RCC 7860 (cell line): Measurements from ENCODE around the gene KBTBD4.
A peak's percentile ranks its signal among the peaks of the same experiment; 100 is the strongest.
"Not testable (repeated sequence)": the region's sequence is repeated elsewhere in the genome, so short reads cannot be mapped to it uniquely, and the experiment has no call there.

Source experiments
- DNase-seq: peaks from one replicate; pipeline ENCODE4 v3.0.0-alpha.2; 2015; ENCODE audit warnings: low spot score
- FAIRE-seq: peaks from 2 replicates; lab custom pipeline; 2012; peaks lifted over from hg19 to GRCh38; lab: Jason Lieb, UNC

The KBTBD4 gene

DNA sequence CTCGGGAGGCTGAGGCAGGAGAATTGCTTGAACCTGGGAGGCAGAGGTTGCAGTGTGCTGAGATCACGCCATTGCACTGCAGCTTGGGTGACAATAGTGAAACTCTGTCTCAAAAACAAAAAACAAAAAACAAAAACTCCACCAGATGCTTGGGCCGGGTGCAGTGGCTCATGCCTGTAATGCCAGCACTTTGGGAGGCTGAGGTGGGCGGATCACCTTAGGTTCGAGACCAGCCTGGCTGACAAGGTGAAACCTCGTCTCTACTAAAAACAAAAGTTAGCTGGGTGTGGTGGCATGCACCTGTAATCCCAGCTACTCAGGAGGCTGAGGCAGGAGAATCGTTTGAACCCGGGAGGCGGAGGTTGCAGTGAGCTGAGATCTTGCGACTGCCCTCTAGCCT, 14.4 kb downstream of the KBTBD4 start:
- DNase-seq, FAIRE-seq: not testable (repeated sequence)

DNA sequence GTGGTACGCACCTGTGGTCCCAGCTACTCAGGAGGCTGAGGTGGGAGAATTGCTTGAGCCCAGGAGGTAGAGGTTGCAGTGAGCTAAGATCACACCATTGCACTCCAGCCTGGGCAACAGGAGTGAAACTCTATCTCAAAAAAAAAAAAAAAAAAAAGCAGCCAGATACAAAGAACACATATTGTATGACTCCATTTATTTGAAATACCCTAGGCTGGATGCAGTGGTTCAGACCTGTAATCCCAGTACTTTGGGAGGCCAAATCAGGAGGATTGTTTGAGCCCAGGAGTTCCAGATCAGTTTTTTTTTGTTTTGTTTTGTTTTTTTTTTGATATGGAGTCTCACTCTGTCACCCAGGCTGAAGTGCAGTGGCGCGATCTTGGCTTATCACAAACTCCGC, 16.4 kb downstream of the KBTBD4 start:
- FAIRE-seq, DNase-seq: not testable (repeated sequence)

- no peak for DNase-seq
- no peak for FAIRE-seq
Observed at GRCh38 chr11:47560426-47560825, 18.3 kb downstream of the KBTBD4 start.

DNA sequence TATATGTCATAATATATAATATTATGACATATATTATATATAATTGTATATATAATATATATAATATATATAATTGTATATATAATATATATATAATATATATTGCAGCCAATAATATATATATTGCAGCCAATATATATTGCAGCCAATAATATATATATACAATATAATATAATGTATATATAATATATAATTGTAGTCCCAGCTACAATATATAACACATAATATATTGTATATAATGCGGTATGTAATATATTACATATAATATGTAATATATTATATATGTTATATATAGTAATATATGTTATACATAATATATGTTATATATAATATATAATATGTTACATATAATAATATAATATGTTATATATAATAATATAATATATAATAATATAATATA, 20.1 kb downstream of the KBTBD4 start:
- FAIRE-seq (peak; percentile 98), DNase-seq (no peak)

DNA sequence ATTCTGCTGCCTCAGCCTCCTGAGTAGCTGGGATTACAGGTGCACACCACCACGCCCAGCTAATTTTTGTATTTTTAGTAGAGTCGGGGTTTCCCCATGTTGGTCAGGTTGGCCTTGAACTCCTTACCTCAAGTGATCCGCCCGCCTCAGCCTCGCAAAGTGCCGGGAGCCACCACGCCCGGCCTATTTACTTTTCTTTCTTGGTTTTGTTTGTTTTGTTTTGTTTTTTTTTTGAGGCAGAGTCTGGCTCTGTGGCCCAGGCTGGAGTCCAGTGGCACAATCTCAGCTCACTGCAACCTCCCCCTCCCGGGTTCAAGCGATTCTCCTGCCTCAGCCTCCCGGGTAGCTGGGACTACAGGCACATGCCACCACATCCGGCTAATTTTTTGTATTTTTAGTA, 21.8 kb downstream of the KBTBD4 start:
- FAIRE-seq, DNase-seq: not testable (repeated sequence)

- no peak for FAIRE-seq
Observed at GRCh38 chr11:47553406-47553743, 25.4 kb downstream of the KBTBD4 start.

GRCh38 chr11:47552566-47553405, 26.0 kb downstream of the KBTBD4 start, which contains the start of gene CELF1:
TSS of gene CELF1 (minus strand) at chr11:47553132. CDS start at chr11:47499523, 53,609 bp downstream.
- FAIRE-seq (no peak), DNase-seq (peak; percentile 64)

More at GRCh38 chr11:47553406-47553743, 25.4 kb downstream of the KBTBD4 start:
- DNase-seq: no peak

- FAIRE-seq: no peak
- peak; percentile 13 for DNase-seq
Observed at GRCh38 chr11:47552056-47552565, 26.7 kb downstream of the KBTBD4 start.

- FAIRE-seq (no peak), DNase-seq (no peak)
Observed at GRCh38 chr11:47551086-47551485, 27.7 kb downstream of the KBTBD4 start.

- FAIRE-seq (no peak), DNase-seq (no peak)
Observed at GRCh38 chr11:47550288-47551047, 28.3 kb downstream of the KBTBD4 start.

- not testable (repeated sequence) for FAIRE-seq
Observed at GRCh38 chr11:47546274-47546673, 32.5 kb downstream of the KBTBD4 start.

GRCh38 chr11:47545298-47545697, 33.5 kb downstream of the KBTBD4 start:
- FAIRE-seq (no peak), DNase-seq (no peak)

More at GRCh38 chr11:47546274-47546673, 32.5 kb downstream of the KBTBD4 start:
- not testable (repeated sequence) for DNase-seq

- no peak for FAIRE-seq
- no peak for DNase-seq
Observed at GRCh38 chr11:47541070-47541469, 37.7 kb downstream of the KBTBD4 start.

GRCh38 chr11:47539681-47540039, 39.1 kb downstream of the KBTBD4 start:
- FAIRE-seq (no peak), DNase-seq (no peak)

GRCh38 chr11:47538741-47539565, 39.8 kb downstream of the KBTBD4 start:
- DNase-seq: no peak

GRCh38 chr11:47536915-47537314, 41.9 kb downstream of the KBTBD4 start:
- no peak for DNase-seq
- no peak for FAIRE-seq

More at GRCh38 chr11:47538741-47539565, 39.8 kb downstream of the KBTBD4 start:
- no peak for FAIRE-seq

DNA sequence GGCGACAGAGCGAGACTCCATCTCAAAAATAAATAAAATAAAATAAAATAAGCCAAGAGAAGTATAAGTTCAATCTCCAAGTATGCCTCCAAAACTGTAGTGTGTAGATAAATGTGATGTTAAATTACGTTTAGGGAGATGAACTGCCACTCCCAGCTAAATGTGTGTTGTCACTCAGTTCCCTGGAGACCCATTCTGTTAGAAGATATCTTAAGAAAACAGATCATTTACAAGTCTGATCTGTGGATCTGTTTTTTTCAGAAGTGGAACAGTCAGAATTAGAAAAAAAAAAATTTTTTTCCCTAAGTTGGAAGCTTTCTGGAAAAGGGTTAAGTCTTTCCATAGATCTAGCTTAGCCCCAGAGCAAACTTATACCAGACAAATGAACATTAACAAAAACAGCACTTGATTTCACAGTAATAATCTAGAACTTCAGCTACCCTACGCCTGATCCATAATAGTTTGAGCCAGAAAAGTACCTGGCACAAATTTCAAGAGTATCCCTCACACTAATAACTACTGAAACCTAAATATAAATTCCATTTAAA, 44.0 kb downstream of the KBTBD4 start:
- no peak for FAIRE-seq
- DNase-seq: no peak

DNA sequence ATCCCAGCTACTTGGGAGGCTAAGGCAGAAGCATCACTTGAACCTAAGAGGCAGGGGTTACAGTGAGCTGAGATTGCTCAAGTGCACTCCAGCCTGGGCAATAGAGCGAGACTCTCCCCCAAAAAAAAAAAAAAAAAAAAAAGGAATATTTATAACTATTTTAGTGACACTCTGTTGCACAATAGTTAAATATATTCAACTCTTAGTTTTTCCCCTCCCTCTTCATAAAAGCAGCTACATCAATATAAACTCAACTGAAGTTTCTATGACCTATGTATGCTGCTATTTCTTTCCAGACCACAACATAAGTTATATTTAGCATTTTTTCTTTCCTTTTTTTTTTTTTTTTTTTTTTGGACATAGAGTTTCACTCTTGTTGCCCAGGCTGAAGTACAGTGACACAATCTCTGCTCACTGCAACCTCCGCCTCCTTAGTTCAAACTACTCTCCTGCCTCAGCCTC, 45.0 kb downstream of the KBTBD4 start:
- FAIRE-seq: no peak
- no peak for DNase-seq

- FAIRE-seq (no peak), DNase-seq (no peak)
Observed at GRCh38 chr11:47532597-47533213, 46.1 kb downstream of the KBTBD4 start.

DNA sequence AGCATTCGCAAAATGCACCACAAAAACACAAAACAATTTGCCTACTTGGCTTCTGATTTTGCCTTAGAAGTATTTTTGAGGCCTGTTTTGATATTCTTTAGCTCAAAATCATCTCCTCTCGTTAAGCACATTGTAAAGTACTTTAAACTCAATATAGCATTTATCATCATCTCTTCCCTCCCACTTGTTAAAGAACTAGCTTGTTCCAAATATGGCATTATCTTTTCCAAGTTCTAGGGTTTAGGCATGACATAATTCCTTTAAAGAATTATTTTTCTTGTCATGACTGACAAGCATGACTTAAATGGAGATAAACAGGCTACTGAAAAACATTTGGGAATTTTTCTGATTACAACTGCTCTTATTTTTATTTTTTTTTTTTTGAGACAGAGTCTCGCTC, 47.1 kb downstream of the KBTBD4 start:
- FAIRE-seq (no peak), DNase-seq (no peak)
